Epithelial cell of prostate (primary cell): ENCODE data around the gene UPK3B.
"Not testable (repeated sequence)": the region's sequence is repeated elsewhere in the genome, so short reads cannot be mapped to it uniquely, and the experiment has no call there.

Source experiments
- DNase-seq: peaks from one replicate; pipeline ENCODE4 v3.0.0-alpha.2; 2011; ENCODE audit warnings: low read depth, low spot score
- H3K27ac ChIP-seq: fragments of 450-650 bp; 2 replicates; pipeline ENCODE4 v1.5.1; 2017; ENCODE audit warnings: mild to moderate bottlenecking

Gene UPK3B

DNA sequence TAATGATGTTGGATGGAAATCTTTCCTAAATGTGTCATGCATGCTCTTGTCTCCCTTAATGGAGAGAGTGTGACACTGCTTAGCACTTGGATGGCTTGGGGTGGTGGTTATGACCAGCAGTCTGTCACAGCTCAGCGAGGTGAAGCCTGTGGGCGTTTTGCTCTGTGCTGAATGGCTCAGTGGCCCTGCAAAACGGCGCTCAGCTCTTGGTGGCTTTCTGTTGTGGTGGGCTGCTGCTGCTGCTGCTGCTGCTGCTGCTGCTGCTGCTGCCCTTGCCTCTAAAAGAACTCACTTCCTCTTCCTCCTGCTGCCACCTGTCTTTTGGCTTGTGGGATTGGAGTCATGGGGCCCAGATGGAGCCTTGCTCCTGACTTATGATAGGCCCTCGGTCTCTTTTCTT lies 23.7 kb upstream of the UPK3B start:
- not testable (repeated sequence) for H3K27ac ChIP-seq, DNase-seq

DNA sequence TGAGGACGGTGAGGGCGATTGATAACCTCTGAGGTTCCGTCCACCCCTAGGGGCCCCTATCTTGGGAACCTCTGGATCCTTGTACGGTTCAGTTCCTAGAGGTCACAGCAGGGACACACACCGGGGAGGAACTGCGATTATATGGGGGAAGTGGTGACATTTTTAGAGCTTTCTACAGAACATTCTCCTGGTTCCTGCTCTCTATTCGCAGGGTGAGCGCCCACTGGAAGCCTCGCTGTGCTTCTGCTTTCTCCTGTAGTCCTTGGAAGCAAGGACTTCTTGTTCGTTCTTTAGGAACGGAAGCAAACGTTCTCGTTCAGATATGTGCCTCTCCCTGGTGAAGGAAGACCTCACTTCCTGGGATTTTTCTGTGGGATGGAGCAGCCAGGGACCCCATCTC lies 22.4 kb upstream of the UPK3B start:
- DNase-seq, H3K27ac ChIP-seq: not testable (repeated sequence)

DNA sequence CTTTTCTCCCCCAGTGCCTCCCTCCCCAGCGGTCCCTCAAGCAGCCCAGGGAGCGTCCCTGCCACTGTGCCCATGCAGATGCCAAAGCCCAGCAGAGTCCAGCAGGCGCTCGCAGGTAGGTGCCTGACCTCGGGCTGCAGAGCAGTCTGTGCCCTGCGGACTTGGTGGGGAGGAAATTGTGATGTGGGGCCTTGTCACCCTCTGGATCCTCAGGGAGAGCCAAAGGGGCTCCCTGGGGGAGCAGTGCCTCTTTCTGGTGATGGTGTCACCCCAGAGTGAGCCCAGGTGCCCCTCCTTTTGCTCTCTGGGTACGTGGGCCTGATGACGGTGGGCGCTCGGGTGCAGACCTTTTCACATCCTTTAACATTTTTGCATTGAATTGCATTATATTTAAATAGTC lies 18.2 kb upstream of the UPK3B start:
- not testable (repeated sequence) for DNase-seq

DNA sequence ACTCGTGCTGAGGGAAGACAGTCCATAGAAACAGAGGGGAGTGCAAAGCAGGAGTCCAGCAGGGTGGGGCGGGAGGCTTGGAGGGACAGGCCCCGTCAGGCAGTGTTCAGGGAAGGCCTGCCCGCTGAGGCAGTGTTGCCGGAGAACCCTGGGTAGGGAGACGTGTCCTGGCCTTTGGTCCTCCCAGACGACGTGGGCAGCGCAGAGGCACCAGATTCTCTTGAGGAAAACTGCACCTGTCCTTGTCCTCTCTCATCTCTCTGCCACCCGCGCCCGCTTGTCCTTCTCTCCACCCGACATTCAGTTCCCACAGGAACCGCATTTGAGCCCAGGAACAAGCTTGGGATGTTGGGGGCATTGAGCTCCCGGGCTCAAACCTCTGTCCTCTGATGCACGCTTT lies 14.6 kb upstream of the UPK3B start:
- DNase-seq, H3K27ac ChIP-seq: not testable (repeated sequence)

More for the DNA sequence above, 18.2 kb upstream of the UPK3B start:
- H3K27ac ChIP-seq: not testable (repeated sequence)

DNA sequence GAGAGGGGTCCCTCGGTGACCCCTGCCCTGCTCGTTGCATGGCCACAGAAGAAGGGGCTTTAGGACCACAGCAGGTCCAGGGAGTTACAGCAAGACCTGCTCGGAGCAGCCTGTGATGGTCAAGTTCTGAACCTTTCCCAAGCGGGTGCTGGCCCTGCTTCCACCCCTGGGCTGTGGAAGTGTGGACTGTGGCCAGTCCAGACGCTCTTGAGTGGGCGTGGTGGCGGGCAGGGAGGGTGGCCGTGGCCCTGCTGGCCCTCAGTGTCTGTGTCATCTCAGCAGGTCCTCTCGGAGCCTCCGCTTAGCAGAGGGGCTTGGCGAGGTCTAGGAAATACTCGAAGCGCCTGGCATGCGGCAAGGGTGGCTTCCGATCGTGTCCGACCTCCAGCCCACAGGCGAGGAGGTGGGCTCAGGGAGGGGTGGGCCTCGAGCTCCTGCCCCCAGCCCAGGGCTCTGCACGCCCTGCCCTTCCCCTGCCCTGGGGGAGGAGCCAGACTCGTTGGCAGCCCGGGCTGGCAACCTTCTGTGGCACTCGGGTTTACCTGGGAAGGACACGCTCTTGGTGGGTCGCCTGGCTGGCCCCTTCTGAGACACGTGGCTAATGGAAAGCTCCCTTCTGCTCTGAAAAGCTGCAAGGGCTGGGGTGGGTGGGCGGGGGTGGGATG lies 12.3 kb upstream of the UPK3B start:
- not testable (repeated sequence) for DNase-seq, H3K27ac ChIP-seq

DNA sequence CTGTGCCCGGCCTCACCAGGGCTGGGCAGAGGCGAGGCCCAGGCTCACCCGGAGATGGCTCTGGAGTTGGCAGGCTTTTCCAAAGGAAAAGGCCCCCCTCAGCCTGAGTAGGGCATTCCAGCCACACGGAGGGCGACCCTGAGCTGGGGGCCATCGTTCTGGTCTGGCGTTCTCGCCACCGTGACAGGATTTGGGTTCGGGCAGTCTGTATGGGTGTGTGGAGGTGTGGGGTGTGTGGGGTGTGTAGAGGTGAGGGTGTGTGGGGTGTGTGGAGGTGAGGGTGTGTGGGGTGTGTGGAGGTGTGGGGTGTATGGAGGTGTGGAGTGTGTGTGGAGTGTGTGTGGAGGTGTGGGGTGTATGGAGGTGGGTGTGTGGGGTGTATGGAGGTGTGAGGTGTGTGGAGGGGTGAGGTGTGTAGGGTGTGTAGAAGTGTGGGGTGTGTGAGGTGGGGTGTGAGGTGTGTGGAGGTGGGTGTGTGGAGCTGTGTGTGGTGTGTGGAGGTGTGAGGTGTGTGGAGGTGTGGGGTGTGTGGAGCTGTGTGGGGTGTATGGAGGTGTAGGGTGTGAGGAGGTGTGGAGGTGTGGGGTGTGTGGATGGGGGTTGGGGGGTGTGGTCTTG lies 11.7 kb upstream of the UPK3B start:
- H3K27ac ChIP-seq, DNase-seq: not testable (repeated sequence)

DNA sequence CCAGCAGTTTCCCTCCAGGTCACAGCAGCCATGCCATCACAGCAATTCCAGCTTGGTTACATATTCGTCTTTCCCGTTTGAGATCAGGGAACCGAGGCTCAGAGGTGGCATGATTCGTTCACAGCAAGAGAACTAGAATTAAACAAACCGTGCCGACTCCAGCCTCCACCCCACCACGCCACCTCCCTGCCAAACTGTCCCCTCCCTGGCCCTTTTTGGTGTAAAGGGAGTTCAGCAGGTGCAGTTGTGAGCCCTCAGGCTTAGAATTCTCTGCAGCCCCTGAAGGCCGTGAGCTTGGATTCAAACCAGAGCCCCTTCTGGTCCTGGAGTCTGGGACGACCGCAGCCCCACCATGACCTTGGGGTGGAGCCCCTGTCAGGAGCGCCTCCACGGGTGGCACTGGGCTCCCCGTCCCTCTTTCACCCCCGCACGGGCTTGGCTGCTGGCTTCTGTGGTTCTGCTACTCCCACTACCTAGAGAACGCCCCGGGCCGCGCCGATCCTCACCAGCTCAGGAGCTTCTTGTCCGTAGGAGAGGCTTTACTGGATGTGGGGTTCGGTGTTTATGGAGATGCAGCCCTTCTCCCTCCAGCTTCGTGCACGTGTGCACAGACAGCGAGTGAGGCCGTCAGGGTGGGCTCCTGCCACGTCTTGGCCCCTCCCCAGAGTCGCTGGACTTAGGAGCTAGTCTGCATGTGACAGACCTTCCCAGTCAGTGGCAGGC lies 11.0 kb upstream of the UPK3B start:
- not testable (repeated sequence) for DNase-seq, H3K27ac ChIP-seq

DNA sequence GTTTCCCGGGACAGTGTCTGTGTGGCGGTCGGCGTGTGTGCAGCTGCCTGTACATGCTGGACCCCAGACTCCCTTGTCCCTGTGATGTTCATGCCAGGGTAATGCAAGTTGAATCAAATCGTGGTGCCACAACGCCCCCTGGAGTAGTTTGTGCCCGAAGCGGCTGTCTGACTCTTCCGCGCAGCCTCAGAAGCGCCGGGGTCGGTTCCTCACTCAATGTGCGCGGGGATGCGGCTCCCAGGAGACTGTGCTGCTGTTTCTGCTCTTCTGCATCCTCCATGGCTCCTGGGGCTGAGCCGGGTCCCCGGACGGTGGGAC lies 10.5 kb upstream of the UPK3B start:
- not testable (repeated sequence) for H3K27ac ChIP-seq, DNase-seq

DNA sequence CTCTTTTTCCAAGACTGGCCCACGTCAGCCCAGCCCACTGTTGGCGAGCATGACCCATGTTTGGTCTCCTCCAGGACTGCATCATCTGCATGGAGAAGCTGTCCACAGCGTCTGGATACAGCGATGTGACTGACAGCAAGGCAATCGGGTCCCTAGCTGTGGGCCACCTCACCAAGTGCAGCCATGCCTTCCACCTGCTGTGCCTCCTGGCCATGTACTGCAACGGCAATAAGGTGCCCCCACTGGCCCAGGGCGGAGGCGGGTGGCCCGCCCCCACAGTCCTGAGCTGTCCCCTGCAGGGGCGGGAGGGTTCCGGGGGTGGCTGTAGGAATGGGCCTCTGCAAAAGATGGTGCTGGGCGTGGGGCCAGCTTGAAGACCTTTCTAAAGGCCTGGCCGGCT lies 8.1 kb upstream of the UPK3B start:
- DNase-seq, H3K27ac ChIP-seq: not testable (repeated sequence)

DNA sequence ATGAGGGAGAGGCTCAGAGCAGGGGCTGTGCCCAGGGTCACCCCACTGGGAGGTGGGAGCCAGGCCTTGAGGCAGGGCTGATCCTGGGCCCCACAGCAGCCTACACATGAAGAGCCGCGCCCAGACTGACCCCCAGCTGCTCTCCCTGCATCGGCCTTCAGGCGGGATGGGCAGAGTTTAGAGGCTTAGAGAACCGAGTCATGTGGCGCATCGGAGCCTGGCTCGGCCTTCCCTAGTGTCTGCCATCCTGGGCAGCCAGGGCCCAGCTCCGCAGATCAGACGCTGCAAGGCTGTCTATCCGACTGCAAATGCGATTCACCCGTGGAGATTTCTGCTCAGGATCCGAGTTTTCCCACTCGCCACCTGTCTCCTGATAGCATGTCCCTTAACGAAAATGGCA lies 7.5 kb upstream of the UPK3B start:
- not testable (repeated sequence) for DNase-seq, H3K27ac ChIP-seq

DNA sequence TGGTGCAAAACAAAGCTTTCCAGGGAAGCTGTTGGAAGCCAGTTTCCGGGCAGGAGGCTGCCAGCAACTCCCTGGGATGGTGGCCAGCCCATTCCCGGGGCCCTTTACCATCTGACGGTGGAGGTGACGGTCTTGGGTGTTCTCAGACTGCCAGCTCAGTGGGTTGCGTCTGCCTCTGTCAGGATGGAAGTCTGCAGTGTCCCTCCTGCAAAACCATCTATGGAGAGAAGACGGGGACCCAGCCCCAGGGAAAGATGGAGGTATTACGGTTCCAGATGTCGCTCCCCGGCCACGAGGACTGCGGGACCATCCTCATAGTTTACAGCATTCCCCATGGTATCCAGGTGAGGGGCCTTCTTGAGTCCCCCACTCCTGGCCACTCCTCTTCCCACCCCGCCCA lies 7.1 kb upstream of the UPK3B start:
- not testable (repeated sequence) for DNase-seq, H3K27ac ChIP-seq

DNA sequence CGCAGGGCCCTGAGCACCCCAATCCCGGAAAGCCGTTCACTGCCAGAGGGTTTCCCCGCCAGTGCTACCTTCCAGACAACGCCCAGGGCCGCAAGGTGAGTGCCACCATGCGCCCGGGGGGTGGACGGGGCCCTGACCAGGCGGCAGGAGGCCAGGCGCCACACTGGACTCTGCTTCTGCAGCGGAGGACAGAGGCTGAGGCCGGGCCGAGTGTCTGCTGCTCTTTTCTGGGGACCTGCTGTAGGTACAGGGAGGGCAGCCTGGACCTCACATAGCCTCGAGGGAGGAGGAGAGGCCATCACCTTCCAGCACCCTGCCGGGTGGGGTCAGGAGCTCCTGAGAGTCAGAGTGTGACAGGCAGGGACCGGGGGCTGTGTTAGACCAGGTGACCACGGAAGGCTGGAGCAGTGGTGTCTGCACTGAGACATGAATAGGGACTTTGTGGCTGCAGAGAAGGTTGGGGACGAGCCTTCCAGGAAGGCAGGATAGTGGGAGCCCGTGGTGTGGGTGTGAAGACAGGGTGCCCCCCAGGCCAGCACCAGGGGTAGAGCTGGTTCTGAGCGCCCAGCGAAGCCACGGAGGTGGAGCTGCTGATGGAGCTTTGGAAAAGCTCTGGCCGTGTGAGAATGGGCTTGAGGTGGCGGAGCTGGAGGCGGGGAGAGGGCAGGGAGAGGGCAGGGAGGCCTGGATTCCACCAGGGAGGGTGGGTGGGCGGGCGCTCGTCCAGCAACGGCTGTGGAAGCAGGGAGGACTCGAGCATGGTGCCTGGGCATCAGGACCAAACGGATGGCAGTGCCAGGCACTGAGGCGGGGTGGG lies 5.8 kb upstream of the UPK3B start:
- H3K27ac ChIP-seq, DNase-seq: not testable (repeated sequence)

DNA sequence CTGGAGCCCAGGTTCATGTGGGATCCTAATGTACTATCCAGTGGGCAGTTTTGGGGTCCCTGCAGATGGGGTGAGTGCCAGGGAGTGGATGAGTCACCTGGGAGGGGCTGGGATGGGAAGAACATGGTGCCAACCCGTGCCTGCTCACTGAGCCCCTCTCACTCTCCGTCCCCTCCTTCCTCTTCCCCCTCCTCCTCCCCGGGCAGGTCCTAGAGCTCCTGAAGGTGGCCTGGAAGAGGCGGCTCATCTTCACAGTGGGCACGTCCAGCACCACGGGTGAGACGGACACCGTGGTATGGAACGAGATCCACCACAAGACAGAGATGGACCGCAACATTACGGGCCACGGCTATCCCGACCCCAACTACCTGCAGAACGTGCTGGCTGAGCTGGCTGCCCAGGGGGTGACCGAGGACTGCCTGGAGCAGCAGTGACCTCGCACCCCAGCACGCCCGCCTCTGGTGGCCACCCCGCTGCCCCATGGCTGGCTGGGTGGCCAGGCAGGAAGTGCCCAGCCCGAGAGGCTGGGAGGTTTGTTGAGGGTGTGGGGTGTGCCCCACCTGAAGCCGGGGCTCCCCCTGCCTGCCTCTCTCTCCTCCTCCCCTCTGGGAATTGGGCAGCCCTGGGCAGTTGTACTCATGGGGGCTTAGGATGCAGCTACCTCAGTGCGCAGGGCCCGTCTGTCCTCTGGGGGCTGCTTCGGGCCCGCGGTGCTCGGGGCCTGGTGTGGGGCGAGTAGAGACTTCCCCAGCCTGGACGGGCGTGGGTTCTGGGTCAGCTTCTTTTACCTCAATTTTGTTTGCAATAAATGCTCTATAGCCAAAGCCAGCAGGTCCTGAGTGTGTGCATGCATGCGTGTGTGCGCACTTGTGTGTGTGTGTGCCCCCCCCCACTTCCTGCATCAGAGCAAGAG lies 4.9 kb upstream of the UPK3B start:
- DNase-seq: no peak
- H3K27ac ChIP-seq: no peak overlapping the region

DNA sequence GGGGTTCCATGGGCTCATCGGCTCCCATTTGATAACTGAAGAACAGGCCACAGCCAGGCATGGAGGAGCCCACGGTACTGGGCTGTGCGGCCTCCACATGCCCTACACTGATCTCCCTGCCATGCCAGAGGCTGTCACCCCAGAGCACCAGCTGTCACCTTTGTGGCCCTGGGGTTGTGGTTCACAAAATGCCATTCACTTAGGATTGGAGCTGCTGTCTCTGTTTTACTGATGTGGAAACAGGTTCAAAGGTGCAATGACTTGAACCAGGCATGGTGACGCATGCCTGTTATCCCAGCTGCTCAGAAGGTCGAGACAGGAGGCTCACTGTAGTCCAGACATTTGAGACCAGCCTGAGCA lies 4.3 kb upstream of the UPK3B start:
- no peak overlapping the region for H3K27ac ChIP-seq
- no peak for DNase-seq

DNA sequence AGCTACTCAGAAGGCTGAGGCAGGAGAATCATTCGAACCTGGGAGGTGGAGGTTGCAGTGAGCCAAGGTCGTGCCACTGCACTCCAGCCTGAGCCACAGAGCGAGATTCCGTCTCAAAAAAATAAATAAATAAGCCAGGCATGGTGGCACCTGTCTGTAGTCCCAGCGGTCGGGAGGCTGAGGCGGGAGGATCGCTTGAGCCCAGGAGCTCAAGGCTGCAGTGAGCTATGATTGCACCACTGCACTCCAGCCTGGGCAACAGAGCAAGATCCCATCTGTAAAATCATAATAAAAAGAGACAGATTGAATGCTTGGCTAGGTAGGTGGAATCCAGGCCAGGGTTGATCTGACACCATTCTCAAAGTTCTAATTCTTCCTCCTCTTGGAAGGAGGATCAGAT lies 3.7 kb upstream of the UPK3B start:
- not testable (repeated sequence) for DNase-seq, H3K27ac ChIP-seq

DNA sequence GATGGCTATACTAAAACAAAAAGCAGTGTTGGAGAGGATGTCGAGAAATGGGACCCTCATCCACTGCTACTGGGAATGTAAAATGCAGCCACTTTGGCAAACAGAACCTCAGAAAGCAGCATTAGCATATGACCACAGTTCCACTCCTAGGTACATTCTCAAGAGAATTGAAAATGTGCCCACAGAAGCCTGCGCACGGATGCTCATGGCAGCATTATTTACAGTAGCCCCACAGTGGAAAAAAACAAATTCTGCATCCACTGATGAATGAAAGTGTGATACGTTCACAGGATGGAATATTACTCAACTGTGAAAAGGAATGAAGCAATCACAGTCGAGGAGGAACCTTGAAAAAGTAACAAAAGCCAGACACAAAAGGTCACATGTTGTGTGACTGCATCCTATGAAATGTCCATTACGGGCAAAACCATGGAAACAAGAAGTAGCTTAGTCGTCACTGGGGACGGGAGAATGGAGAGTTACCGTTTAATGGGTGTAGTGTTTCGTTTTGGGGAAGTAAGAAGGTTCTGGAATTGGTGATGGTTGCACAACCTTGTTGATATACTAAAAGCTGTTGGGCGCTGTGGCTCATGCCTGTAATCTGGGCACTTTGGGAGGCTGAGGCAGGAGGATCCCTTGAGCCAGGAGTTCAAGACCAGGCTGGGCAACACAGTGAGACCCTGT lies 2.5 kb upstream of the UPK3B start:
- no peak overlapping the region for H3K27ac ChIP-seq
- DNase-seq: no peak

DNA sequence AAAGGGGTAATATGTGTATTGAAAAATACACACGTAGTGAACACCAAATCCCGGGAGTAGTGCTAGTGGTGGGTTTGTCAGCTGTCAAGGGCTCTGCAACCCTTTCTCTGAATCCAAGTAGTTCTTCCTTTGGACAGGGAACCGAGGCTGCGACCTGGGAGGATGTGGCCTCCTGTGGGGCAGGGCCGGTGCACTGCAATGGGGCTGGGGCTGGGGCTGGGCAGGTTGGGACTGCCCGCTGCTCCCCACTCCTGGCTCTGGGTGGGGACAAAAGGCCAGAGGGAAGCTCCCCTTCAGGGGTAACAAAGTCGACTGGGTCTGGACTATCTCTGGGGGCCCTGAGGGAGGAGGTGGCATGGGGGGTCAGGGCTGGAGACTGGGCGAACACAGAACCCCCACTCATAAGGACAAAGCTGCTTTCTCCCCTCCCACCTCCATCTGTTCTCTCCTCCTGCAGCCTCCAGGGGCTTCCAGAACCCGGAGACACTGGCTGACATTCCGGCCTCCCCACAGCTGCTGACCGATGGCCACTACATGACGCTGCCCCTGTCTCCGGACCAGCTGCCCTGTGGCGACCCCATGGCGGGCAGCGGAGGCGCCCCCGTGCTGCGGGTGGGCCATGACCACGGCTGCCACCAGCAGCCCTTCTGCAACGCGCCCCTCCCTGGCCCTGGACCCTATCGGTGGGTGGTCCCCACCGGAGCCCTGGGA lies 1.0 kb downstream of the UPK3B start:
- H3K27ac ChIP-seq, DNase-seq: not testable (repeated sequence)
